WERI-Rb-1 (cell line): ENCODE measurements around the gene SPOCD1.

Source experiments
- DNase-seq: peaks from one replicate; pipeline ENCODE4 v3.0.0-alpha.2; 2020
- H3K27ac ChIP-seq: fragments of 250-450 bp; sonication (Bioruptor Pico); 2 replicates; pipeline ENCODE4 v1.5.1; 2020; ENCODE audit warnings: mild to moderate bottlenecking, moderate library complexity
- H3K27me3 ChIP-seq: fragments of 250-450 bp; sonication (Bioruptor Pico); 2 replicates; pipeline ENCODE4 v1.5.1; 2021; ENCODE audit warnings: mild to moderate bottlenecking, low read depth, moderate library complexity; ENCODE audit not compliant: insufficient read depth, severe bottlenecking
- H3K36me3 ChIP-seq: fragments of 250-450 bp; sonication (Bioruptor Pico); 2 replicates; pipeline ENCODE4 v1.5.1; 2020; ENCODE audit warnings: mild to moderate bottlenecking, moderate library complexity
- H3K4me3 ChIP-seq: 2 replicates; pipeline ENCODE4 v1.5.1; 2011; ENCODE audit warnings: low read depth, mild to moderate bottlenecking, control low read depth, low read length
- H3K9me3 ChIP-seq: fragments of 250-450 bp; sonication (Bioruptor Pico); 2 replicates; pipeline ENCODE4 v1.5.1; 2021; ENCODE audit warnings: mild to moderate bottlenecking, moderate library complexity; ENCODE audit not compliant: severe bottlenecking
- CTCF ChIP-seq: IDR thresholded peaks from 2 replicates; pipeline ENCODE4 v1.5.1; 2011; ENCODE audit warnings: low read depth, mild to moderate bottlenecking, control low read depth, inconsistent platforms, low read length

Gene SPOCD1

DNA sequence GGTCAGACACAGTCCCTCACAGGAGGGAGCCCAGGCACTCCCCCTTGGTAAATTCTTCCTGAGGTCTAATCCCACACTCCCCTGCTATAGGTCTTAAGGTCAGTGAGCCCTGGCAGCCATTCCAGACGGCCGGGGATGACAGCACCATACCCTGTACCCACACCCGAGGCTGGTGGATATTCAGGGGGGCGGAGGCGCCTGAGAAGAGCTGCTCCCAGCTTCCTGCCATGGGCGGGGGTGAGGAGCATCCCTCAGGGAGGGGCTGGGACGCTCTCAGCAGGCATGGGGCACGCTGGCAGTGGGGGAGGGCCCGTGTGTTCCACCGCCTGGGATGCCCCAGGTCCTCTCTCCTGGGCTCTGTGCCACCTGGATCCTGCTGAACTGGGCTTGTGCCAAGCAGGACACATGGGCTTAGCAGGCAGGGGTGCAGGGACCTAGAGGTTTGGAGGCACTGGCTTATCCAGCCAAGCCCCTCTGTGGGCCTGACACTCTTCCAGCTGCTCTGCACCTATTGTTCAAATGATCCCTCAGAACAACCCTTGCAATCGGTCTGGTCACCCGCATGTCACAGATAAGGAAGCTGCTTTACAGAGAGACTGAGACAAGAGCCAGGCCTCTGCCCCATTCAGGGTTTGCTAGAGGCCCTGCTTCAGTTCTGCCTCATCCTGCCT, 46.0 kb downstream of the SPOCD1 start:
- no peak for DNase-seq
- no peak for TF ChIP-seq CTCF
- H3K4me3 ChIP-seq = no peak overlapping the region
- no peaks in the 10 kb centered on the region for H3K36me3 ChIP-seq
- no peak overlapping the region for H3K27ac ChIP-seq
- H3K27me3 ChIP-seq = no peaks in the 10 kb centered on the region
- H3K9me3 ChIP-seq = no peaks in the 10 kb centered on the region

DNA sequence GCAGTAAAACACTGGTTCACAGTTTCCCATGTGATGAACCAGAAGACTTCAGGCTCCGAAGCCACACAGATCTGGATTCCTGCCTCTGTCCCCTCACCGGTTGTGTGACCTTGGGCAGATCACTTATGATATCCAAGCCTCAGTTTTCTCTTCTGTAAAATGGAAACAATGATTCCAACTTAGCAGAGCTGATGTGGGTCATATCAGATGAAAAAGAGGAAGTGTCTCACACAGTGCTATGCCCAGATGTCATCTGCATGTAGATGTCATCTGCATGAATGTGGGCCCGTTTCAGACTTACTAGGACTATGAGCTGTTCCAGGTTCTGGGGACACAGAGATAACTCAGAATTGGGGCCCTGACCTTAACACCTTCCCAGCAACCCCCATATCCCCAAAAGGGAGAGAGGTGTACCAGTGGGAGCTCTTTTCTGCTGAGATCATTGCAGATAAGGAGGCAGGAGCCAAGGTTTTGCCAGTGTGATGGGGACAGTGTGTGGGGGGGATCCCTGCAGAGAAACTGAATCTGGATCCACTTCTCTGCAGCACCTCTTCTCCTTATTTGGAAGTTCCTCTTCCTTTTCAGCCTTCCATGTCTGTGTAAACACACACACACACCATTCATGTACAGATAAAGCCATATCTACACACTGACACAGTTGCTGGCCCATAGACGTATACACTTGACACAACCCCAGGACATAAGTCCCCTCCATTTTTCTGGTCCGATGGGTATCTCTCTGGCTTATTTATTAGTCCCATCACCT, 46.7 kb downstream of the SPOCD1 start:
- Histone ChIP-seq H3K27me3 (no peaks in the 10 kb centered on the region), H3K4me3 (no peak overlapping the region), H3K36me3 (no peaks in the 10 kb centered on the region), H3K9me3 (no peaks in the 10 kb centered on the region), H3K27ac (no peak overlapping the region)
- no peak for DNase-seq
- TF ChIP-seq CTCF = no peak

DNA sequence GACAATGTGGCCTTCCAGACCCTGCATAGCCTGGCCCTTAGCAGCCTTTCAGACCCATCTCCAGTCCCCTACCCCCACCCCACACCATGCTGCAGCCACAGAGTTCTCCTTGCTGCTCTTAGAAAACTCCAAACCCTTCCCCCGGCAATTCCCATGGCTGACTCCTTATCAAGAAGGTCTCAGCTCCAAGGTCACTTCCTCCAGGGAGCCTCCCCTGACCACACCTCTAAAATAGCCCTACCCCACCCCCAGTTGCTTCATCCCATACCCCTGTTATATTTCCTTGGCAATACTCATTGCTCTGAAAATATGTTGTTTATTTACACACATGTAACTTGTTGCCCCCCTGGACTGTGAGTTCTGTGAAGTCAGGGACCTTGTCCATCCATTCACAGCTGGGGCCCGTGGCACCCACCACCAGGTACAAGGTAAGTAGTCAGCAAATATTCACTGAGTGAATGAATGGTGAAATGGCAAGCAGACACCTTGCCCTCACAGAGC, 47.4 kb downstream of the SPOCD1 start:
- Histone ChIP-seq H3K27me3 (no peaks in the 10 kb centered on the region), H3K9me3 (no peaks in the 10 kb centered on the region), H3K27ac (no peak overlapping the region), H3K4me3 (no peak overlapping the region), H3K36me3 (no peaks in the 10 kb centered on the region)
- DNase-seq = no peak
- TF ChIP-seq CTCF = no peak

GRCh38 chr1:31767225-31767624, 48.6 kb downstream of the SPOCD1 start:
- no peak overlapping the region; the same call in 1 of the 2 replicates for H3K27ac ChIP-seq
- 0 out of 2 replicates have a peak, but pooled peaks have one; percentile 5 for TF ChIP-seq CTCF
- no peak overlapping the region for H3K4me3 ChIP-seq
- H3K36me3 ChIP-seq = no peaks in the 10 kb centered on the region
- no peaks in the 10 kb centered on the region for H3K27me3 ChIP-seq
- no peaks in the 10 kb centered on the region for H3K9me3 ChIP-seq
- peak; percentile 35 for DNase-seq

GRCh38 chr1:31765516-31765915, 50.3 kb downstream of the SPOCD1 start:
- H3K4me3 ChIP-seq = no peak overlapping the region
- TF ChIP-seq CTCF = no peak
- no peak overlapping the region for H3K27ac ChIP-seq
- no peaks in the 10 kb centered on the region for H3K27me3 ChIP-seq
- no peaks in the 10 kb centered on the region for H3K9me3 ChIP-seq
- peak; percentile 50 for DNase-seq
- H3K36me3 ChIP-seq = no peaks in the 10 kb centered on the region
